ENCODE data around the gene SLC12A3.
"Not testable (repeated sequence)": the region's sequence is repeated elsewhere in the genome, so short reads cannot be mapped to it uniquely, and the experiment has no call there.

SLC12A3 gene

DNA sequence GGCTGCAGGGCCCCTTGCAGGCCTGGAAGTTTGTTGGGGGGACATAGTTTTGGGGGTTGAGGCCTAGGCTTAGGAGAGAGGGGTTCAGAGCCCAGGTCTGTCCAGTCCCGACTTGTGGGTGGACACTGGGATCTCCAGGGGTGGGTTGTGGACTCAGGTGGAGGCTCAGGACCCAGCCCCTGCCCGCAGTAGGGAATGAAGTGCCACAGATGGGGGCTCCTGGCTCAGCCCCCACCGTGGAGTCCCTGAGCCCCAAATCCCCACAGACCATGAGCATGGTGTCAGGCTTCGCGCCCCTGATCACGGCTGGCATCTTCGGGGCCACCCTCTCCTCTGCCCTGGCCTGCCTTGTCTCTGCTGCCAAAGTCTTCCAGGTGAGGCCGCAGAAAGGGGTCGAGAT, 14.3 kb downstream of the SLC12A3 start:
- no peak for TF ChIP-seq ZFX (IDR thresholded peaks at IDR 0.05; ENCODE audit: borderline replicate concordance)
- H3K27ac ChIP-seq: no peak overlapping the region

- TF ChIP-seq, protein P1, sequence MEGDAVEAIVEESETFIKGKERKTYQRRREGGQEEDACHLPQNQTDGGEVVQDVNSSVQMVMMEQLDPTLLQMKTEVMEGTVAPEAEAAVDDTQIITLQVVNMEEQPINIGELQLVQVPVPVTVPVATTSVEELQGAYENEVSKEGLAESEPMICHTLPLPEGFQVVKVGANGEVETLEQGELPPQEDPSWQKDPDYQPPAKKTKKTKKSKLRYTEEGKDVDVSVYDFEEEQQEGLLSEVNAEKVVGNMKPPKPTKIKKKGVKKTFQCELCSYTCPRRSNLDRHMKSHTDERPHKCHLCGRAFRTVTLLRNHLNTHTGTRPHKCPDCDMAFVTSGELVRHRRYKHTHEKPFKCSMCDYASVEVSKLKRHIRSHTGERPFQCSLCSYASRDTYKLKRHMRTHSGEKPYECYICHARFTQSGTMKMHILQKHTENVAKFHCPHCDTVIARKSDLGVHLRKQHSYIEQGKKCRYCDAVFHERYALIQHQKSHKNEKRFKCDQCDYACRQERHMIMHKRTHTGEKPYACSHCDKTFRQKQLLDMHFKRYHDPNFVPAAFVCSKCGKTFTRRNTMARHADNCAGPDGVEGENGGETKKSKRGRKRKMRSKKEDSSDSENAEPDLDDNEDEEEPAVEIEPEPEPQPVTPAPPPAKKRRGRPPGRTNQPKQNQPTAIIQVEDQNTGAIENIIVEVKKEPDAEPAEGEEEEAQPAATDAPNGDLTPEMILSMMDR (IDR thresholded peaks at IDR 0.05): no peak
- no peak for TF ChIP-seq ZFX (IDR thresholded peaks at IDR 0.05; ENCODE audit: borderline replicate concordance)
- H3K27ac ChIP-seq: no peak overlapping the region
Observed at GRCh38 chr16:56880176-56880575, 15.2 kb downstream of the SLC12A3 start.

- H3K27ac ChIP-seq: no peak overlapping the region
- no peak for TF ChIP-seq ZFX (IDR thresholded peaks at IDR 0.05; ENCODE audit: borderline replicate concordance)
- TF ChIP-seq, protein P1 (IDR thresholded peaks at IDR 0.05): no peak
Observed at GRCh38 chr16:56880685-56881084, 15.7 kb downstream of the SLC12A3 start.

DNA sequence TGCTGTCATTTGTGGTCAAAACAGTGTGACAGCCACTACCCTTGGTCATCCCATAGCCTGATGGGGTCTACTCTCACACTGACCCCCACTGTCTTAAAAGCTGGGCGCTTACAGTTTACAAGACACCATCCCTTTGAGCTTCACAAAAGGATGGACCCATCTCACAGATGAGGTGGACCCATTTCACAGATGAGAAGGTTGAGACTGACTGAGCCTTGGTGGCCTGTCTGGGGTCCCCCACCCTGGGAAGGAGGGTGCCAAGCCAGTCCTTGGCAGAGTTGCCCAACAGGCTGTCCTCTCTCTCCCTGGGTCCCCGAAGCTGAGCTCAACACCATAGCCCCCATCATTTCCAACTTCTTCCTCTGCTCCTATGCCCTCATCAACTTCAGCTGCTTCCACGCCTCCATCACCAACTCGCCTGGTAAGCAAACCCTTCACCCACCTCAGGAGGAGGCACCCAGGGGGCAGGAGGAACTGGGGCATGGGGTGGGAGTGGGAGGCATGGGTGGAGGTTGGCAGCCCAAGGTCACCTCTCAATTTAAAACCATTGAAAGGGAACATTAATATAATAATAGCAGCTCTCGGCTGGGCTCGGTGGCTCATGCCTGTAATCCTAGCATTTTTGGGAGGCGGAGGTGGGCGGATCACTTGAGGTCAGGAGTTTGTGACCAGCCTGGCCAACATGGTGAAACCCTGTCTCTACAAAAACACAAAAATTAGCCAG, 17.2 kb downstream of the SLC12A3 start:
- TF ChIP-seq, protein P1 (IDR thresholded peaks at IDR 0.05): no peak
- TF ChIP-seq ZFX (IDR thresholded peaks at IDR 0.05; ENCODE audit: borderline replicate concordance): no peak
- H3K27ac ChIP-seq: no peak overlapping the region

DNA sequence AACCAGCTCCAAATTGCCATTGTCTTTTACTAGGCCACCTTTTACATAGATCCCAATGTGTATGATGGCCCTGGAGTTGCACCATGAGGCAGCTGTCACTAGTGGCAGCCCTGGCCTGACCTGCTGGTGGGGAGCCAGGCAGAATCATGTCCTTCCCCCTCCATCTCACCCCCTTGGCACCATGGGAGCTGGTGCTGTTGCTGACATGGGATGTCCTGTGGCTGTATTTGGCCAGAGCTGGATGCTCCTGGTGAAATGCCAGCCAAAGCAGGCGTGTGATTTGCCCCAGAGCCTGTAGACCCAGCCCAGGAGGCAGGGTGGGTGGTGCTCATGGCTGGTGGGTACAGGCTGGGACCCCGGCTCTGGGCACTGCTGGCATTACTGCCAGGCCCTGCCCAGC, 18.6 kb downstream of the SLC12A3 start:
- no peak overlapping the region for H3K27ac ChIP-seq
- TF ChIP-seq ZFX (IDR thresholded peaks at IDR 0.05; ENCODE audit: borderline replicate concordance): no peak
- TF ChIP-seq, protein P1 (IDR thresholded peaks at IDR 0.05): no peak

DNA sequence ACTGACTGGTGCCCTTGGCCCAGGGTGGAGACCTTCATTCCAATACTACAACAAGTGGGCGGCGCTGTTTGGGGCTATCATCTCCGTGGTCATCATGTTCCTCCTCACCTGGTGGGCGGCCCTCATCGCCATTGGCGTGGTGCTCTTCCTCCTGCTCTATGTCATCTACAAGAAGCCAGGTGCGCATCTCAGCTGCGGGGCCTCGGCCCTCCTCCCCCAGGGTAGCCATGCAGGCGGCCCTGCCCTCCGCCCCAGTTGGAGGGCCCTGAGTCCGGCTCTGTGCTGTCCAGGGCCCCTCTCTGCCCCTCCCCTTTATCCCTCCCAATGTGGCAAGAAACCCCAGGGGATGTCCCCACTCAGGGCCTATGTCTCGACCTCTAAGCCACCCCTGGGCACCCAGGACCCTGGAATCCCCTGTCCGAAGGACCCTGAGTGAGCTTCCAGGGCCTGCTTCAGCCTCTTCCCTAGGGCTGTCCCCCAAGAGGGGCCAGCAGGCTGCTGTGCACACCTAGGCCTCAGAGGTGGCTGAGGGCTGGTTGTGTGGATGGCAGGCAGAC, 19.1 kb downstream of the SLC12A3 start:
- TF ChIP-seq ZFX (IDR thresholded peaks at IDR 0.05; ENCODE audit: borderline replicate concordance): no peak
- TF ChIP-seq, protein P1 (IDR thresholded peaks at IDR 0.05): no peak
- no peak overlapping the region for H3K27ac ChIP-seq

GRCh38 chr16:56884929-56885328, 19.9 kb downstream of the SLC12A3 start:
- H3K27ac ChIP-seq: not testable (repeated sequence)

GRCh38 chr16:56885446-56886162, 20.6 kb downstream of the SLC12A3 start:
- TF ChIP-seq, protein P1 (IDR thresholded peaks at IDR 0.05): no peak
- TF ChIP-seq ZFX (IDR thresholded peaks at IDR 0.05; ENCODE audit: borderline replicate concordance): no peak
- H3K27ac ChIP-seq: no peak overlapping the region
